Measurements from ENCODE around the gene MPP1.
"Not testable (repeated sequence)": the region's sequence is repeated elsewhere in the genome, so short reads cannot be mapped to it uniquely, and the experiment has no call there.

The MPP1 gene

GRCh38 chrX:154804957-154805695 is at the start of gene MPP1:
TSS of gene MPP1 (minus strand) at chrX:154805485. CDS start at chrX:154805373, 112 bp downstream.
- no peaks in the 10 kb centered on the region for H3K27me3 ChIP-seq (ENCODE audit: control insufficient read depth in 1 of 2, insufficient read depth in 2 of 2, low read length in 2 of 2)
- peak within 1 kb of the TSS; percentile 58 for H3K27ac ChIP-seq (ENCODE audit: low read depth, low read length)
- peaks cover 14% of the 10 kb centered on the region for H3K4me1 ChIP-seq (ENCODE audit: insufficient read depth, low read length)
- no peaks in the 10 kb centered on the region for H3K36me3 ChIP-seq (ENCODE audit: insufficient read depth, low read length)
- no peak within 1 kb of the TSS for H3K9ac ChIP-seq (ENCODE audit: low read length)
- H3K9me3 ChIP-seq (ENCODE audit: low read length): no peaks in the 10 kb centered on the region
- peak within 1 kb of the TSS; percentile 66 to 85 for H3K4me3 ChIP-seq (ENCODE audit: low read depth in 1 of 2, low read length in 2 of 2)

- Histone ChIP-seq H3K27ac (ENCODE audit: low read depth, low read length) (no peak overlapping the region), H3K27me3 (ENCODE audit: control insufficient read depth in 1 of 2, insufficient read depth in 2 of 2, low read length in 2 of 2) (no peaks in the 10 kb centered on the region), H3K9me3 (ENCODE audit: low read length) (no peaks in the 10 kb centered on the region), H3K4me3 (ENCODE audit: low read depth in 1 of 2, low read length in 2 of 2) (no peak overlapping the region), H3K9ac (ENCODE audit: low read length) (no peak overlapping the region), H3K4me1 (ENCODE audit: insufficient read depth, low read length) (no peaks in the 10 kb centered on the region), H3K36me3 (ENCODE audit: insufficient read depth, low read length) (no peaks in the 10 kb centered on the region)
These were observed 45.8 kb upstream of the MPP1 start for GRCh38 chrX:154850957-154851611.

GRCh38 chrX:154840856-154841255 is 35.6 kb upstream of the MPP1 start:
- no peaks in the 10 kb centered on the region for H3K27me3 ChIP-seq (ENCODE audit: control insufficient read depth in 1 of 2, insufficient read depth in 2 of 2, low read length in 2 of 2)
- H3K9ac ChIP-seq (ENCODE audit: low read length): no peak overlapping the region
- H3K36me3 ChIP-seq (ENCODE audit: insufficient read depth, low read length): no peaks in the 10 kb centered on the region
- H3K9me3 ChIP-seq (ENCODE audit: low read length): no peaks in the 10 kb centered on the region
- H3K27ac ChIP-seq (ENCODE audit: low read depth, low read length): no peak overlapping the region
- no peak overlapping the region for H3K4me3 ChIP-seq (ENCODE audit: low read depth in 1 of 2, low read length in 2 of 2)
- H3K4me1 ChIP-seq (ENCODE audit: insufficient read depth, low read length): no peaks in the 10 kb centered on the region

- Histone ChIP-seq H3K9ac (ENCODE audit: low read length) (no peak overlapping the region), H3K9me3 (ENCODE audit: low read length) (no peaks in the 10 kb centered on the region), H3K27me3 (ENCODE audit: control insufficient read depth in 1 of 2, insufficient read depth in 2 of 2, low read length in 2 of 2) (no peaks in the 10 kb centered on the region), H3K36me3 (ENCODE audit: insufficient read depth, low read length) (no peaks in the 10 kb centered on the region), H3K4me1 (ENCODE audit: insufficient read depth, low read length) (no peaks in the 10 kb centered on the region), H3K27ac (ENCODE audit: low read depth, low read length) (no peak overlapping the region), H3K4me3 (ENCODE audit: low read depth in 1 of 2, low read length in 2 of 2) (no peak overlapping the region)
These were observed 30.9 kb upstream of the MPP1 start for GRCh38 chrX:154836163-154836562.

GRCh38 chrX:154834562-154834961 is 29.3 kb upstream of the MPP1 start, which contains the start of gene SMIM9:
TSS of gene SMIM9 (minus strand) at chrX:154834662. CDS start at chrX:154830856, 3,806 bp downstream.
- no peaks in the 10 kb centered on the region for H3K27me3 ChIP-seq (ENCODE audit: control insufficient read depth in 1 of 2, insufficient read depth in 2 of 2, low read length in 2 of 2)
- H3K36me3 ChIP-seq (ENCODE audit: insufficient read depth, low read length): no peaks in the 10 kb centered on the region
- no peaks in the 10 kb centered on the region for H3K9me3 ChIP-seq (ENCODE audit: low read length)
- no peak within 1 kb of the TSS for H3K4me3 ChIP-seq (ENCODE audit: low read depth in 1 of 2, low read length in 2 of 2)
- H3K27ac ChIP-seq (ENCODE audit: low read depth, low read length): no peak within 1 kb of the TSS
- H3K9ac ChIP-seq (ENCODE audit: low read length): no peak within 1 kb of the TSS
- H3K4me1 ChIP-seq (ENCODE audit: insufficient read depth, low read length): no peaks in the 10 kb centered on the region

GRCh38 chrX:154833746-154834274 is 28.5 kb upstream of the MPP1 start:
- no peaks in the 10 kb centered on the region for H3K36me3 ChIP-seq (ENCODE audit: insufficient read depth, low read length)

GRCh38 chrX:154829926-154830442 is 24.7 kb upstream of the MPP1 start:
- H3K27me3 ChIP-seq (ENCODE audit: control insufficient read depth in 1 of 2, insufficient read depth in 2 of 2, low read length in 2 of 2): no peaks in the 10 kb centered on the region
- H3K4me1 ChIP-seq (ENCODE audit: insufficient read depth, low read length): no peaks in the 10 kb centered on the region
- H3K9me3 ChIP-seq (ENCODE audit: low read length): no peaks in the 10 kb centered on the region
- no peaks in the 10 kb centered on the region for H3K36me3 ChIP-seq (ENCODE audit: insufficient read depth, low read length)
- H3K4me3 ChIP-seq (ENCODE audit: low read depth in 1 of 2, low read length in 2 of 2): no peak overlapping the region
- no peak overlapping the region for H3K9ac ChIP-seq (ENCODE audit: low read length)
- no peak overlapping the region for H3K27ac ChIP-seq (ENCODE audit: low read depth, low read length)

More at GRCh38 chrX:154833746-154834274, 28.5 kb upstream of the MPP1 start:
- H3K27ac ChIP-seq (ENCODE audit: low read depth, low read length): no peak overlapping the region
- H3K9me3 ChIP-seq (ENCODE audit: low read length): no peaks in the 10 kb centered on the region
- no peaks in the 10 kb centered on the region for H3K4me1 ChIP-seq (ENCODE audit: insufficient read depth, low read length)
- H3K4me3 ChIP-seq (ENCODE audit: low read depth in 1 of 2, low read length in 2 of 2): no peak overlapping the region
- no peak overlapping the region for H3K9ac ChIP-seq (ENCODE audit: low read length)
- H3K27me3 ChIP-seq (ENCODE audit: control insufficient read depth in 1 of 2, insufficient read depth in 2 of 2, low read length in 2 of 2): no peaks in the 10 kb centered on the region

- Histone ChIP-seq H3K4me1 (ENCODE audit: insufficient read depth, low read length) (no peaks in the 10 kb centered on the region), H3K9ac (ENCODE audit: low read length) (no peak overlapping the region), H3K36me3 (ENCODE audit: insufficient read depth, low read length) (no peaks in the 10 kb centered on the region), H3K27ac (ENCODE audit: low read depth, low read length) (no peak overlapping the region), H3K4me3 (ENCODE audit: low read depth in 1 of 2, low read length in 2 of 2) (no peak overlapping the region), H3K9me3 (ENCODE audit: low read length) (no peaks in the 10 kb centered on the region), H3K27me3 (ENCODE audit: control insufficient read depth in 1 of 2, insufficient read depth in 2 of 2, low read length in 2 of 2) (no peaks in the 10 kb centered on the region)
These were observed 23.8 kb upstream of the MPP1 start for GRCh38 chrX:154829134-154829533.

GRCh38 chrX:154828016-154828408 is 22.7 kb upstream of the MPP1 start:
- Histone ChIP-seq H3K27me3 (ENCODE audit: control insufficient read depth in 1 of 2, insufficient read depth in 2 of 2, low read length in 2 of 2) (no peaks in the 10 kb centered on the region), H3K9me3 (ENCODE audit: low read length) (no peaks in the 10 kb centered on the region), H3K4me1 (ENCODE audit: insufficient read depth, low read length) (no peaks in the 10 kb centered on the region), H3K9ac (ENCODE audit: low read length) (no peak overlapping the region), H3K36me3 (ENCODE audit: insufficient read depth, low read length) (no peaks in the 10 kb centered on the region), H3K27ac (ENCODE audit: low read depth, low read length) (no peak overlapping the region), H3K4me3 (ENCODE audit: low read depth in 1 of 2, low read length in 2 of 2) (no peak overlapping the region)

GRCh38 chrX:154827194-154828015 is 22.1 kb upstream of the MPP1 start:
- Histone ChIP-seq H3K9ac (ENCODE audit: low read length) (no peak overlapping the region), H3K27me3 (ENCODE audit: control insufficient read depth in 1 of 2, insufficient read depth in 2 of 2, low read length in 2 of 2) (no peaks in the 10 kb centered on the region), H3K4me3 (ENCODE audit: low read depth in 1 of 2, low read length in 2 of 2) (no peak overlapping the region), H3K36me3 (ENCODE audit: insufficient read depth, low read length) (no peaks in the 10 kb centered on the region), H3K27ac (ENCODE audit: low read depth, low read length) (no peak overlapping the region), H3K4me1 (ENCODE audit: insufficient read depth, low read length) (no peaks in the 10 kb centered on the region), H3K9me3 (ENCODE audit: low read length) (no peaks in the 10 kb centered on the region)

GRCh38 chrX:154825586-154825985 is 20.3 kb upstream of the MPP1 start:
- not testable (repeated sequence) for H3K9ac ChIP-seq (ENCODE audit: low read length); H3K27ac ChIP-seq (ENCODE audit: low read depth, low read length); H3K9me3 ChIP-seq (ENCODE audit: low read length); H3K36me3 ChIP-seq (ENCODE audit: insufficient read depth, low read length); H3K27me3 ChIP-seq (ENCODE audit: control insufficient read depth in 1 of 2, insufficient read depth in 2 of 2, low read length in 2 of 2); H3K4me1 ChIP-seq (ENCODE audit: insufficient read depth, low read length); H3K4me3 ChIP-seq (ENCODE audit: low read depth in 1 of 2, low read length in 2 of 2)
